CD14-positive monocyte (primary cell): Measurements from ENCODE around the gene TBX2. TPM values are rescaled to one million over a fixed set of nuclear protein-coding genes. Genes with fewer than 3 reads are reported as not detected.

Experiments used
- DNase-seq, 3 donors: peaks; one replicate each; pipeline ENCODE4 v3.0.0-alpha.2; 2011 to 2022
- H2AFZ ChIP-seq: 2 replicates; pipeline ENCODE4 v1.6.0; 2012; ENCODE audit warnings: mild to moderate bottlenecking, low read depth, low read length, inconsistent platforms; ENCODE audit not compliant: insufficient read depth, poor library complexity, severe bottlenecking
- H3K27ac ChIP-seq, 2 donors: 1 replicate in 1 of 2; 2 replicates in 1 of 2; pipeline ENCODE4 v1.5.1; 2012 to 2013; ENCODE audit warnings: low read length in 2 of 2, control low read depth in 1 of 2, inconsistent platforms in 1 of 2, low read depth in 1 of 2, mild to moderate bottlenecking in 1 of 2
- H3K27me3 ChIP-seq, 2 donors: one replicate each; pipeline versions ENCODE4 v1.6.0 to v1.6.1; 2011 to 2013; ENCODE audit warnings: low read length in 2 of 2; ENCODE audit not compliant: control insufficient read depth in 2 of 2, insufficient read depth in 2 of 2
- H3K36me3 ChIP-seq, 2 donors: replicated peaks in 1 of 2; 1 replicate in 1 of 2; 2 replicates in 1 of 2; pipeline versions ENCODE4 v1.5.1 to v1.6.1; 2012 to 2013; ENCODE audit warnings: low read length in 2 of 2, control low read depth in 1 of 2, inconsistent platforms in 1 of 2, mild to moderate bottlenecking in 1 of 2; ENCODE audit not compliant: insufficient read depth in 2 of 2, control insufficient read depth in 1 of 2
- H3K4me1 ChIP-seq, 2 donors: 1 replicate in 1 of 2; 2 replicates in 1 of 2; pipeline versions ENCODE4 v1.5.1 to v1.6.1; 2012 to 2013; ENCODE audit warnings: low read length in 2 of 2, control low read depth in 1 of 2, inconsistent platforms in 1 of 2, mild to moderate bottlenecking in 1 of 2, moderate library complexity in 1 of 2; ENCODE audit not compliant: insufficient read depth in 2 of 2, control insufficient read depth in 1 of 2
- H3K4me2 ChIP-seq: replicated peaks from 2 replicates; pipeline ENCODE3; 2012; ENCODE audit warnings: low read length, moderate library complexity, mild to moderate bottlenecking; ENCODE audit not compliant: poor library complexity, severe bottlenecking; ENCODE audit errors: extremely low read depth
- H3K4me3 ChIP-seq, 3 experiments: fragments of 200-600 bp in 1 of 3; sonication (generic) in 1 of 3; replicated peaks in 1 of 3; 1 replicate in 2 of 3; 2 replicates in 1 of 3; pipeline ENCODE4 v1.5.1; 2011 to 2013; ENCODE audit warnings: low read length in 3 of 3, mild to moderate bottlenecking in 3 of 3, control low read depth in 2 of 3, low read depth in 2 of 3, inconsistent platforms in 1 of 3, moderate library complexity in 1 of 3
- H3K79me2 ChIP-seq: 2 replicates; pipeline ENCODE4 v1.6.0; 2012; ENCODE audit warnings: mild to moderate bottlenecking, control low read depth, inconsistent platforms, low read length, moderate library complexity; ENCODE audit not compliant: insufficient read depth
- H3K9ac ChIP-seq: 2 replicates; pipeline ENCODE4 v1.6.0; 2017; ENCODE audit warnings: low read length, mild to moderate bottlenecking; ENCODE audit not compliant: insufficient read depth, poor library complexity, severe bottlenecking
- H3K9me3 ChIP-seq, 2 donors: replicated peaks in 1 of 2; 1 replicate in 1 of 2; 2 replicates in 1 of 2; pipeline versions ENCODE4 v1.5.1 to v1.6.1; 2012 to 2013; ENCODE audit warnings: low read length in 2 of 2, control low read depth in 1 of 2; ENCODE audit not compliant: control insufficient read depth in 1 of 2, insufficient read depth in 1 of 2
- H4K20me1 ChIP-seq: 2 replicates; pipeline ENCODE4 v1.6.0; 2012; ENCODE audit warnings: mild to moderate bottlenecking, low read length, control low read depth, moderate library complexity; ENCODE audit not compliant: insufficient read depth
- H3K27ac Mint-ChIP-seq, 7 donors: one replicate each; pipeline ENCODE4 v1.8.0; 2020; ENCODE audit warnings: mild to moderate bottlenecking in 7 of 7, mixed read lengths in 7 of 7, moderate library complexity in 6 of 7, inconsistent platforms in 2 of 7
- H3K27me3 Mint-ChIP-seq, 3 donors: one replicate each; pipeline ENCODE4 v1.8.0; 2021 to 2022; ENCODE audit warnings: low read depth in 3 of 3, mild to moderate bottlenecking in 3 of 3, mixed read lengths in 3 of 3, moderate library complexity in 3 of 3, inconsistent platforms in 1 of 3
- H3K36me3 Mint-ChIP-seq, 2 donors: one replicate each; pipeline ENCODE4 v1.8.0; 2020; ENCODE audit warnings: mixed read lengths in 2 of 2, inconsistent platforms in 1 of 2, mild to moderate bottlenecking in 1 of 2
- H3K4me1 Mint-ChIP-seq: one replicate; pipeline ENCODE4 v1.8.0; 2020; ENCODE audit warnings: mild to moderate bottlenecking, mixed read lengths
- H3K4me3 Mint-ChIP-seq, 2 donors: one replicate each; pipeline ENCODE4 v1.8.0; 2020; ENCODE audit warnings: mild to moderate bottlenecking in 2 of 2, mixed read lengths in 2 of 2, moderate library complexity in 1 of 2
- H3K9me3 Mint-ChIP-seq, 7 donors: one replicate each; pipeline ENCODE4 v1.8.0; 2020 to 2022; ENCODE audit warnings: mixed read lengths in 7 of 7, mild to moderate bottlenecking in 6 of 7, moderate library complexity in 6 of 7, inconsistent platforms in 2 of 7
- WGBS: methylation state at CpG from one replicate; pipeline ENCODE4 v1.1.5; 2013; ENCODE audit warnings: missing lambda C conversion rate; ENCODE audit not compliant: insufficient coverage; 5-methylcytosine and 5-hydroxymethylcytosine counted together
- intact Hi-C, 2 donors: fragments of 100-400 bp; cut with micrococcal nuclease; formaldehyde crosslinking; loops; one replicate each; pipeline versions ENCODE4 v1.15.0 to v1.15.1; 2023
- polyA plus RNA-seq, 3 donors: library from polyadenylated mRNA; depleted of rRNA in 1 of 3; unstranded in 2 of 3; stranded (reverse) in 1 of 3; fragments of 300-500 nt in 2 of 3; fragments of >200 nt in 1 of 3; fragmentation: Illumina TruSeq in 2 of 3; gene quantifications; 1 replicate in 2 of 3; 2 replicates in 1 of 3; pipeline ENCODE4 v1.2.3, GENCODE V29; 2012 to 2021
- TF ChIP-seq, protein P1 (sequence below): fragments of 200-600 bp; IDR thresholded peaks from one replicate; pipeline ENCODE4 v1.8.0; 2022; ENCODE audit warnings: antibody characterized with exemption, mild to moderate bottlenecking

Gene TBX2
- polyA plus RNA-seq, 3 donors, result 0.03 TPM; not detected in 2

DNA sequence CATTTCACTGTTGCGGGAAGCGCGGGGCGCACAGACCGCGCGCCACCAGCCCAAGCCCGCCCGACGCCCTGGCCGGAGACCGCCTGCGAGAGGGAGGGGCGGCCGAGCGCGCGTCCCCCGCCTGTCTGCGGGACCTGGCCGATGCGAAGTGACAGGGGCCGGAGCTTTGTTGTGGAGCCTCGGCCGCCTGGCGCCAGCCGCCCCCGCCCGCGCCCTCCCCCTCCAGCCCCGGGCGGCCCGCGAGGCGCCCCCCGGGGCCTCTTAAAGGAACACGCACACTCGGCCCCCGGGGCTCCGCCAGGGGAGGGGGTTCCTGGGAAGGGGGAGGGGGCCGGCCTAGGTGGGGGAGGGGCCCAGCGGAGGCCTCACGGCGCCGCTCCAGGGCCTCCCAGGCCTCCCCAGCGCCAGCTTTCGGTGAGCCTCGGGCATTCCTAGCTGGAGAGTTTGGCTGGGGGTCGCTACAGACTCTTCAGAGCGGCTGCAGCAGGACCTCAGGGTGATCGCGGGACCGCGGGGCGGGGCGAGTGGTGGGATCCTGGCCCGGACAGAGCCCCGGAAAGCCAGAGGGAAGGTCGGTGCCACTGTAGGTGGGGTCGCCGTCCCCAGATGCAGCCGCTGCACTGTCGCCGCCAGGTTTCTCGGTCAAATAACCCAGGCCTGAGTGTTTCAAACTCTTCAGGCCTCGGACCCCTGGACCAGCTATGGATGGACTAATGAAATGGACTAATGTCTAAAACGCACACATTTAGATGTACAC lies 2.4 kb upstream of the TBX2 start:
- DNase-seq, result no peak
- Mint-ChIP-seq H3K27ac (no peak overlapping the region), H3K36me3 (peaks cover 9 to 19% of the 10 kb centered on the region in 2 donors), H3K4me3 (peak overlapping the region in 1 of 2 donors; percentile 92), H3K4me1 (peaks cover 24% of the 10 kb centered on the region), H3K27me3 (peaks cover 67 to 90% (median 71%) of the 10 kb centered on the region in 3 donors), H3K9me3 (peaks cover 0 to 19% (median 8%) of the 10 kb centered on the region in 7 donors)
- H3K4me2 ChIP-seq, result no peak overlapping the region
- no peak overlapping the region for H2AFZ ChIP-seq
- no peaks in the 10 kb centered on the region for H3K36me3 ChIP-seq
- H3K4me3 ChIP-seq, result no peak overlapping the region
- no peak overlapping the region for H3K9ac ChIP-seq
- no peaks in the 10 kb centered on the region for H4K20me1 ChIP-seq
- H3K27me3 ChIP-seq, result peaks cover 46 to 77% of the 10 kb centered on the region in 2 donors
- intact Hi-C loops, result loop anchor here (10.0 kb wide), 2 partner anchors 392 to 672 kb away; no protein-coding TSS in a partner anchor
- 2% methylated on average over 53 of the region's 67 CpGs for WGBS
- H3K79me2 ChIP-seq, result no peaks in the 10 kb centered on the region
- TF ChIP-seq, protein P1, sequence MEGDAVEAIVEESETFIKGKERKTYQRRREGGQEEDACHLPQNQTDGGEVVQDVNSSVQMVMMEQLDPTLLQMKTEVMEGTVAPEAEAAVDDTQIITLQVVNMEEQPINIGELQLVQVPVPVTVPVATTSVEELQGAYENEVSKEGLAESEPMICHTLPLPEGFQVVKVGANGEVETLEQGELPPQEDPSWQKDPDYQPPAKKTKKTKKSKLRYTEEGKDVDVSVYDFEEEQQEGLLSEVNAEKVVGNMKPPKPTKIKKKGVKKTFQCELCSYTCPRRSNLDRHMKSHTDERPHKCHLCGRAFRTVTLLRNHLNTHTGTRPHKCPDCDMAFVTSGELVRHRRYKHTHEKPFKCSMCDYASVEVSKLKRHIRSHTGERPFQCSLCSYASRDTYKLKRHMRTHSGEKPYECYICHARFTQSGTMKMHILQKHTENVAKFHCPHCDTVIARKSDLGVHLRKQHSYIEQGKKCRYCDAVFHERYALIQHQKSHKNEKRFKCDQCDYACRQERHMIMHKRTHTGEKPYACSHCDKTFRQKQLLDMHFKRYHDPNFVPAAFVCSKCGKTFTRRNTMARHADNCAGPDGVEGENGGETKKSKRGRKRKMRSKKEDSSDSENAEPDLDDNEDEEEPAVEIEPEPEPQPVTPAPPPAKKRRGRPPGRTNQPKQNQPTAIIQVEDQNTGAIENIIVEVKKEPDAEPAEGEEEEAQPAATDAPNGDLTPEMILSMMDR, result no peak
- peaks cover 6 to 31% of the 10 kb centered on the region in 2 donors for H3K4me1 ChIP-seq
- H3K27ac ChIP-seq, result no peak overlapping the region
- peaks cover 0 to 26% of the 10 kb centered on the region in 2 donors for H3K9me3 ChIP-seq

DNA sequence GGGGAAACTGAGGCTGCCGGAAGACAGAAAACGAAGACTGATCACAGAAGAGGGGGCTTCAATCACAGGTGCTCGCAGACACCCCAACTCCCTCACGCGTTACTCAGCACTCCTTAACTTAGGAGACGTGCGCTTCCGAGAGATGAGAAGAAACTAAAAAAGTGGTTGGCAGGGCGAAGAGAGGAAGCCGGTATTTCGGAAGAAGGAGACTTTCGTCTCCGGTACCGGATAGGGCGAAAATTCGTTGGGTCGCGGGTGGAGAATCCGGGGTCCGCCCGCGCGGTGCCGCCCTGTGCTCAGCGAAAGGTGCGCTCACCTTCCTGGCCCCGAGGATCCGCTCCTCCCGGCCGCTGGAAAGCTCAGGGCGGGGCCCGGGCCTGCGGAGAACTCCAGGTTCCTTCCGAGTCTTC lies 917 bp upstream of the TBX2 start:
- Mint-ChIP-seq H3K4me1 (peaks cover 39% of the 10 kb centered on the region), H3K4me3 (peak overlapping the region; percentile 8 to 92), H3K36me3 (peaks cover 13 to 15% of the 10 kb centered on the region in 2 donors), H3K27me3 (peaks cover 73 to 95% (median 77%) of the 10 kb centered on the region in 3 donors), H3K9me3 (peaks cover 0 to 25% (median 14%) of the 10 kb centered on the region in 7 donors), H3K27ac (no peak overlapping the region)
- H3K79me2 ChIP-seq, result no peaks in the 10 kb centered on the region
- H3K36me3 ChIP-seq, result no peaks in the 10 kb centered on the region
- peaks cover 59 to 91% of the 10 kb centered on the region in 2 donors for H3K27me3 ChIP-seq
- no peaks in the 10 kb centered on the region for H4K20me1 ChIP-seq
- 5% methylated on average over 28 of the region's 34 CpGs for WGBS
- peaks cover 4 to 35% of the 10 kb centered on the region in 2 donors for H3K9me3 ChIP-seq
- DNase-seq, result no peak
- H3K4me2 ChIP-seq, result peak overlapping the region; percentile 41
- intact Hi-C loops, result loop anchor here (10.0 kb wide), 2 partner anchors 394 to 674 kb away; no protein-coding TSS in a partner anchor
- peaks cover 16 to 43% of the 10 kb centered on the region in 2 donors for H3K4me1 ChIP-seq
- H3K4me3 ChIP-seq, result peak overlapping the region in 1 of 3 experiments; percentile 28
- no peak overlapping the region for H3K27ac ChIP-seq
- TF ChIP-seq, protein P1, result no peak
- no peak overlapping the region for H2AFZ ChIP-seq
- no peak overlapping the region for H3K9ac ChIP-seq
